Breast epithelium (tissue), 3 donors: ENCODE data around the gene VPS13D.

Source experiments
- CTCF ChIP-seq, 3 donors: fragments of 450-650 bp; IDR thresholded peaks; one replicate each; pipeline ENCODE4 v1.5.1; 2016 to 2017; ENCODE audit warnings: antibody characterized with exemption in 3 of 3, mild to moderate bottlenecking in 3 of 3, moderate library complexity in 3 of 3
- POLR2A ChIP-seq: fragments of 450-650 bp; IDR thresholded peaks from one replicate; pipeline ENCODE4 v1.6.1; 2016; ENCODE audit warnings: antibody characterized with exemption, mild to moderate bottlenecking, moderate library complexity

- TF ChIP-seq CTCF (IDR thresholded peaks at IDR 0.05) (no peak), POLR2A (no peak)
Measured at GRCh38 chr1:12413664-12414410, 184.0 kb downstream of the VPS13D start.
